HG02610 (cell line): Measurements from ENCODE around the gene PPARD.
"Not testable (repeated sequence)": the region's sequence is repeated elsewhere in the genome, so short reads cannot be mapped to it uniquely, and the experiment has no call there.

Experiments
- ATAC-seq: cut with Tn5 transposase; IDR thresholded peaks from one replicate; pipeline ENCODE4 v1.9.1; 2021; ENCODE audit warnings: mild to moderate bottlenecking, moderate library complexity; ENCODE audit not compliant: unreplicated experiment

PPARD gene

DNA sequence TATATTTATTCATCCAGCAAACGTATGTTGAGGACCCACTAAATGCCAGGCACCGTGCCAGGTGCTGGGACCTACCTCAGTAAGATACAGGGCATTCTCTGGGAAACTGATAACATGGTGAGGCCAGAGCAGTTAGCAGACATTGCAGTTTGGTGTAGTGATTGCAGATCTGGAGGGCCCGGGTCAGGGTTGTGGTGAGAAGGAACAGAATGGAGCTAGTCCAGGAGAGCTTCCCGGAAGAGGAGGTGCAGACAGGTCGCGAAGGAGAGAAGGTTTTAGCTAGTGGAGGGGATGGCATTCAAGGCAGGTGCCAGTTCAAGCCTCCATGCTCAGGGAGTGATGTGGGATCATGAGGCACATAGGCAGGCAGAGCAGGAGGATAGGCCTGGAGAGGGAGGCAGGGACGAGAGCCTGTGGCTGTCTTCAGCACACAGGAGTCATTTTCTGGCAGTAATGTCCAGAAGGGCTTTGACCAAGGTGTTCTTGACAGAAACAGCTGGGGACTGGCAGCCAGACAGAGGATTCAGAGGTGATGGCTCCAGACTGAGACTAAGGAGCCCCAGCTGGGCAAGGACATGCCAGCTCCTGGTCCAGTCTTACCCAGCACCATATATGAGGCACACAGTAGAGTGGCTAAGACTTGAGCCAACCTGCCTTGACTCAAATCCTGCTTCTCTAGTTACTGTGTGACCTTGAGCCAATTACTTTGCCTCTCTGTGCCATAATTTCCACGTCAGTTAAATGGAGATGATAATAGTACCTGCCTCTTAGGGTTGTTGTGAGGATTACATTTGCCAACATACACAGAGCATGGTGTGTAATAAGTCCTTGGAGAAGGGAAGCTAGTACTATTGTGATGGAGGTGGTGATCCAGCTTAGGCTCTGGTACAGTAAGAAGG lies 61.4 kb downstream of the PPARD start:
- no peak for ATAC-seq

DNA sequence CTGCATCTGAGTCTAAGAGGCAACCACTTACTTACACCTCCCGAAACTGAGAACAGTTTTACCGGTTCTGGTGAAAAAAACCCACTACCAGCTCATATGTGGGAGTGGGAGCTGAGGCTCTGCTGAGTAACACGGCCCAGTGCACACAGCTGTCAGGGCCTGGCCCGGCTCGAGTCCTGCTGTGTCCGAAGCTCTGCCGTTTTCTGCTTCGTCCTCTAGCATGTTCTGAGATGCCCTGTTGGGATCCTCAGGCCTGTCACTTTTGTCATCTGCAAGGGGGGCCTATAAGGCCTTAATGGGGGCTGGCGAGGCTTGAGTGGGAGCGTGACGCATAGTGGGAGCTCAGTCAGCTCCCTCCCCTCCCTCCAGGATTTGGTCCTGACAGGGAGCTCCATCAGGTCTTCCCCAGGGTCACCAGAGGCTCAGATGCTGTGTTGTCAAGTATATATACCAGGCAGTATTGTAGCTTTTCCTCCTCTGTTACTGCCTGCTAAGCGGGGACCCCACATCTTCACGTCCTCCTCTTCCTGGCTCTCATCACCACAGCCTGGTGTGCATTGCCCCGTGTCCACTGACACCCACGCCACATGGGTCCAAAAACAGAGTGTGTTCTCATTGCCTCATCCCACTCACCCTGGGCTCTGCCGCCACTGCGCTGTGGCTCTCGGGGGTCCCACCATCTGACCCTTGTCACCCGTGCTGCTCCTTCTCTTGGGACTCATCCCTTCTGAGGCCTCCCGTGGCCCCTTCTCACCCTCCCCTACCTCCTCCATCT lies 64.5 kb downstream of the PPARD start:
- ATAC-seq: no peak

DNA sequence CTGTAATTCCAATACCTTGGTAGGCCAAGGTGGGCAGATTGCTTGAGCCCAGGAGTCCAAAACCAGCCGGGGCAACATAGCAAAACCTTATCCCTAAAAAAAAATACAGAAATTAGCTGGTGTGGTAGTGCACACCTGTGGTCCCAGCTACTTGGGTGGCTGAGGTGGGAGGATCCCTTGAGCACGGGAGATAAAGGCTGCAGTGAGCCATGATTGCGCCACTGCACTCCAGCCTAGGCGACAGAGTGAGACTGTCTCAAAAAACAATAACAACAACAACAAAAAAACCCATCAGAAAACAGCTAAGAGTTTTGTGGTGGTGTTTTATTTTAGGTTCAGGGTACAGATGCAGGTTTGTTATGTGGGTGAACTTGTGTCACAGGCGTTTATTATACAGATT lies 66.9 kb downstream of the PPARD start:
- ATAC-seq: no peak

DNA sequence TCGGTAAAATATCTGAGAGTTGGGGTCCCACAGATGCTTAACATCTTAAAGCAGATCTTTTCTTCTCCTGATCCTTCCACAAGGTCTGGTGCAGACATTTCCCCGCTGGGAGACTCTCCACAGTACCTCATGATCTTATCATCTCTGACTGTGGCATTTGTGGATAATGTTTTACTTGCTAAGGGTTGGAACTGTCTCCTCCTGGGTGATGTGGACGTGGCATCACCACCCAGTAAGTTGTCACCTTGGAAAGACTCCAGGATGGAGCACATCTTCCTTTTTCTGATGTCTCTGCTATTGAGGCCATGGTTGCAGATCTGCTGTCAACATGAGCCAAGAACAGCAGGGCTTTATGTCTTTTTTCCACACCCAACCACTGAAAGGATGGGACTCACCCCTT lies 67.8 kb downstream of the PPARD start:
- ATAC-seq: no peak

DNA sequence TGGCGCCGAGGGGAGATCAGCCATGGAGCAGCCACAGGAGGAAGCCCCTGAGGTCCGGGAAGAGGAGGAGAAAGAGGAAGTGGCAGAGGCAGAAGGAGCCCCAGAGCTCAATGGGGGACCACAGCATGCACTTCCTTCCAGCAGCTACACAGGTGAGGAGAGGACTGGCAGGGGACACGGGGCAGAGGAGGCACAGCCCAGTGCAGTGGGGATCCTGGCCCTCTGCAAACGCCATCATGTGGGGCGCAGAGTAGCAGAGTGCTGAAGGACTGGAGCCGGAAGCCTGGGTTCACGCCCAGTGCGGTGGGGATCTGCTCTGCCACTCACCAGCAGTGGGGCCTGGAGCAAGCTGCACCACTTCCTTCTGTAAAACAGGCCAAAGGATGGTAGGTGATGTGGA lies 68.7 kb downstream of the PPARD start:
- ATAC-seq: no peak

DNA sequence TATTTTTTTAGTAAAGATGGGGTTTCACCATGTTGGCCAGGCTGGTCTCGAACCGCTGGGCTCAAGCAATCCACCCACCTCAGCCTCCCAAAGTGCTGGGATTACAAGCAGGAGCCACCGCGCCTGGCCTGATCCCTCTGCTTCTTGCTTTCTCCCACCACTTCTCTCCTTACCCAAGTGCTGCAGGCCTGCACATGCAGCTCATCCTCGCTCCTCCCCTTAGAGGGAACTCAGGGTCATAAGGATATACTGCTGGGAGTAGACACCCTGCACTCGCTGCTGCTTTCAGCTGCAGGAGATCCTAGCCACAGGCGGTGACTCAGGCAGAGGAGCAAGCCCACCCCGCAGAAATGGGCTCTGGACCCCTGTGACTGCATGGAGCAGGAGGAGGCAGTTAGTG lies 69.7 kb downstream of the PPARD start:
- ATAC-seq: no peak

DNA sequence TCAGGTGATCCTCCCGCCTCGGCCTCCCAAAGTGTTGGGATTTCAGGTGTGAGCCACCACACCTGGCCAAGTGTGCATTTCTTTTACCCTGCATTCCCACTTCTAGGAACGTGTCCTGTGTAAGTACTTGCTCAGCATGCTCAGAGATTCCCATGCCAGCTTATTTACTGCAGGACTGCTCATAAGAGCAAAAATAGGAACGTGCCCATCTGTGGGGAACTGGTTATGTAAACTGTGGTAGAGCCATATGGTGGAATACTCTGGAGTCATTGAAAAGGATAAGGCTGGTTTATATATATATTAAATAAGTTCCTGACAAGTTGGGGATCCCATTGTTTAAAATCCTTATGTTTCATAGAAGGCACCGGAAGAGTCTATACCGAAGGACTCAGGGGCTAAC lies 71.6 kb downstream of the PPARD start:
- ATAC-seq: no peak

DNA sequence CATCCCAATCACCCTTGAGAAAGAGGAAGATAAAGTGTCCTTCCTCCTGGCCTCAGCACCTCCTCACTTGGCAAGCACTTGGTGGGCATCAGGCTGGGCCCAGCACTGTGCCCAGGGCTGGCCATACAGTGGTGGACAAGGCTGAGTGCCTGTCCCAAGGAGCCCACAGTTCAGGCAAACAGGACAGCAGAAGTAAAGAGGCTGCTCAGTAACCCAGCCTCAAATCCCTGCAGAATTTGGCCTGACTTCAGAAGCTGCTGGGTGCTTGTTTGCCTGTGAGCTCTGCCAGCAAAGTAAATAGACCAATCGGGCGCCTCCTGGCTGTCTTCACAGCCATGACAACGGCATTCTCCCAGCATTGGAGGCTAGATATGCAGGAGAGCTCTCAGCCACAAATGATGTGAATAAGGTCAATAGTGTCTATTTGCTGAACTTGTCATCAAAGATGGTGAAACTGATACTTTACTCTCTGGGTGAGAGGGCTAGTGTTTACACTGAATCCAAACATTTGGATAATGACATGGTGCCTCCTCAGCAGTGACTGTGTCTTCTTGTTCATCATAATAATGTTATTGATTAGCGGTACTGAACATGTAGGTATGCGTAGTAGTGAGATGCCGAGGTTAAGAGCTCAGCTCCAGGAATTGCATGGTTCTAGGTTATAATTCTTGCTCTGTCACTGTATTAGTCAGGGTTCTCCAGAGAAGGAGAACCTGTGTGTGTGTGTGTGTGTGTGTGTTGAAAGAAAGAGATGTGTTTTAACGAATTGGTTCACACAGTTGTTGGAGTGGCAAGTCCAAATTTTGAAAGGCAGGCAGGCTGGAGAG lies 72.9 kb downstream of the PPARD start:
- no peak for ATAC-seq

DNA sequence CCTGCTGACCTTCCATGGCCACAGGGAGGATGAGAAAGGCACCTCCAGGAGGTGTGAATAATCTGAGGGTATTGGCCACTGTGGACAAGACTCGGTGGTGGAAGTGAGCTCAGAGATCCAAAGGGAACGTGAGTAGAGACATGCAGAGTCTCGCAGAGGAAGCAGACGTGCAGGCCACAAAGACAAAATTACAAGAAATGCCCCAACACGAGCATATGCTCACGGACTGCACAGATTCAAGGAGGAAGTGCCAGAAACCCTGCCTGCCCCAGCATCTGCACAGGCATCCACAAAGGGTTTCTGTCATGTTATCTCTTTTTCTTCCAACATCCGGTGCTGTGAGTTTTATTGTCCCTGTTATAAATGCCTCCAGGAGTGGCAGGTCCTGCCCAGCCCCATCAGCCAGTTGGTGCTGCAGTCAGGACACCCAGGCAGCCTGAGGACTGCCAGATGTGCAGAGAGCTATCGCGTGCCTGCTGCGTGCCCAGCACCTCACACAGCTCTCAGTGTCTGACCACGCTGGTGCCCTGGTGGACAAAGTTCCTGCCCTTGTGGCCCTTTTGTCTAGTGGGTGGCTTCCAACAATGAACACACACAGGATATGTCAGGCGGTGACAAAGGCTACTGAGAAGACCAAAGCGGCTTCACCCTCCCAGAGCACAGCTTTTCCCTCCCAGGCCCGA lies 75.8 kb downstream of the PPARD start:
- no peak for ATAC-seq

DNA sequence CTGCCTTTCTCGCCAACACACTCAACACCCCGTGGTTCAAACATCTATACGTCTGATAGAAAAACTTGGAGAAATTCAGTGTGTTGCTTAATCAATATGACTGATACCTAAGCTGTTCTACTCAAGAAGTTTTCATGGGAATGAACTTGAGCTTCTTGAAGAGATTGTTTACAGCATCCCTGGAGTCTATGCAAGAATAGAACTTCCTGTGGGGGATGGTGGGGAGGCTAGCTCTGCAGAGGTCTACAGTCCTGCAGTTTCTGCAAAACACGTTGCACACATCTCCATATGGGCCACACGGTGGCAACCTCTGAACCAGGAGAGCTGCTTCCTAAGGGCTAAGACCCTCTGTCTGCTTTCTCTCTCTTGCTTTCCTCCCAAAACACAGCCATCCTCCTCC lies 77.1 kb downstream of the PPARD start:
- no peak for ATAC-seq

DNA sequence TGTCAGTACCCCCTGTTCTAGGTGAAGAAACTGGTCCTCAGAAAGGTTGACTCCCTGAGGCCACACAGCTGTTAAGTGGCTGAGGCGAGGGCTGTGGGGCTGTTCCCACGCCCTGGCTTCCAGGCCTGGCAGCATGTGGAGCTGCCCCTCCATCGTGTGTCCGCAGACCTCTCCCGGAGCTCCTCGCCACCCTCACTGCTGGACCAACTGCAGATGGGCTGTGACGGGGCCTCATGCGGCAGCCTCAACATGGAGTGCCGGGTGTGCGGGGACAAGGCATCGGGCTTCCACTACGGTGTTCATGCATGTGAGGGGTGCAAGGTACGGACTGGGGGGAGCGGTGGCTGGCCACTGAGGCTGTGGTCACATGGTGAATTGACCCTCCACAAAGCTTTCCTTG lies 77.6 kb downstream of the PPARD start:
- no peak for ATAC-seq

DNA sequence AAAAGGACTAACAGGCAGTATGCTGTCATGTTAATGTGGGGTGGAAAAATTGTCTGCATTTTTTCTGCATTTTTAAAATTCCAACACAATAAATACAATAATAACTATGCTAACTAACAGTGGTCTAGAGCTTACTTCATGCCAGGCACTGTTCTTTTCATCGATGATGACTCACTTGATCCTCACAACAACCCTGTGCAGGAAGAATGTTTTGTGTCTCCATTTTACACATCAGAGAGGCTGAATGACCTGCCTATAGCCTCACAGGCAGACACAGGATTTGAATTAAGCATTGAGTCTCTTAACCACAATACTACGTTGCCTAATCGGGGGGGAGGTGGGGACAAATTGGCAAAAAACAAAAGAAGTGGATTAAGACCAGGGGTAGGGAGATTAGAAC lies 82.9 kb downstream of the PPARD start:
- no peak for ATAC-seq

DNA sequence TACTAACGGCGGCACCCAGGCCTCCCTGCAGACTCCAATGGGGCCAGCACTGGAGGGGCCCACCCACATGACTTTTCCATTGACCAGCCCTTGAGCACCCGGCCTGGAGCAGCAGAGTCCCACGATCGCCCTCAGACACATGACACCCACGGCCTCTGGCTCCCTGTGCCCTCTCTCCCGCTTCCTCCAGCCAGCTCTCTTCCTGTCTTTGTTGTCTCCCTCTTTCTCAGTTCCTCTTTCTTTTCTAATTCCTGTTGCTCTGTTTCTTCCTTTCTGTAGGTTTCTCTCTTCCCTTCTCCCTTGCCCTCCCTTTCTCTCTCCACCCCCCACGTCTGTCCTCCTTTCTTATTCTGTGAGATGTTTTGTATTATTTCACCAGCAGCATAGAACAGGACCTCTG lies 83.7 kb downstream of the PPARD start:
- no peak for ATAC-seq

DNA sequence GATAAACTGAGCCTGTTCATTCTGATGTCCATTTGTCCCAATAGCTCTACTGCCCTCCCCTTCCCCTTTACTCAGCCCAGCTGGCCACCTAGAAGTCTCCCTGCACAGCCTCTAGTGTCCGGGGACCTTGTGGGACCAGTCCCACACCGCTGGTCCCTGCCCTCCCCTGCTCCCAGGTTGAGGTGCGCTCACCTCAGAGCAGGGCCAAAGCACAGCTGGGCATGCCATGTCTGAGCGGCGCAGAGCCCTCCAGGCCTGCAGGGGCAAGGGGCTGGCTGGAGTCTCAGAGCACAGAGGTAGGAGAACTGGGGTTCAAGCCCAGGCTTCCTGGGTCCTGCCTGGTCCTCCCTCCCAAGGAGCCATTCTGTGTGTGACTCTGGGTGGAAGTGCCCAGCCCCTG lies 85.1 kb downstream of the PPARD start:
- no peak for ATAC-seq

DNA sequence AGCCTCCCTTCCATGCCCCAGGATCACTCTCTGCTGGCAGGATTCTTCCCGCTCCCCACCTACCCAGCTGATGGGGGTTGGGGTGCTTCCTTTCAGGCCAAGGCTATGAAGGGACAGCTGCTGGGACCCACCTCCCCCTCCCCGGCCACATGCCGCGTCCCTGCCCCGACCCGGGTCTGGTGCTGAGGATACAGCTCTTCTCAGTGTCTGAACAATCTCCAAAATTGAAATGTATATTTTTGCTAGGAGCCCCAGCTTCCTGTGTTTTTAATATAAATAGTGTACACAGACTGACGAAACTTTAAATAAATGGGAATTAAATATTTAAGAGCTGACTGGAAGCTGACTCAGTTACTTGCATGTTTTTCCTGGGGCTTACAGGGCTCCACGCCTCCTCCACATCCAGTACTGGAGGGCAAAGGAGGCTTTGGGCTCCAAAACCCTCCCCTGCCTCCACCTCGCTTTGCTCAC lies 85.5 kb downstream of the PPARD start:
- no peak for ATAC-seq

DNA sequence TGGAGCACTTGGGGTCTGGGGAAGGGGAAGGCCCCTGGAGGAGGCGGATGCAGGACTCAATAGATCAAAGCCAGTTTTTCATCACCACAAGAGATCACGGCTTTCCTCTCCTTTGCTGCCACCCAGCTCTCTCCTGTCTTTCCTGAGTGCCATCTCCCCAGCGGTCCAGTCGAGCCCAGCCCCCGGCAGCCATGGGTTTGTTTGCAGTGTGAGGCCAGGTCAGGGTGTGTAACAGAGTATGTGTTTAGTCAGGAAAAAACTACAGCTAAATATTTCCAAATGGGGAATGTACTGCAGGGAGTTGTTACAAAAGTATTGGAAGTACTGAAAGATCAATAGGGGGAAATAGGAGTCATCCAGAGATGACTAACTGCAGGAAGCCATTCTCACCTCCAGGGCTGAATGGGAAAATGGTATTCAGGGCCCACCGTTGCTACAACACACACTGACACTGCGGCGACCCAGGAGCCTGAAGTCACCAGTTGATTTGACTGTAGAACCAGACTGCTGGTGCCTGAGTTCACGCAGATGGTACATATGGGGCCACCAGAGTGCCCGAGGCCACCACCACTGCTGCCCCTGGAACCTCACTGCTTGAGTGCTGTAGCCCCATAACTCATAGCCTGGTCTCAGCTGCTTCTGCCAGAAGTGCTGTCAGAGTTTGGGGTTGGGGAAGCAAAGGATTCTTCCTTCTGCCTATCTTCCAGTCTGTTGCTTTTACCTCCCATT lies 86.2 kb downstream of the PPARD start:
- ATAC-seq: no peak

DNA sequence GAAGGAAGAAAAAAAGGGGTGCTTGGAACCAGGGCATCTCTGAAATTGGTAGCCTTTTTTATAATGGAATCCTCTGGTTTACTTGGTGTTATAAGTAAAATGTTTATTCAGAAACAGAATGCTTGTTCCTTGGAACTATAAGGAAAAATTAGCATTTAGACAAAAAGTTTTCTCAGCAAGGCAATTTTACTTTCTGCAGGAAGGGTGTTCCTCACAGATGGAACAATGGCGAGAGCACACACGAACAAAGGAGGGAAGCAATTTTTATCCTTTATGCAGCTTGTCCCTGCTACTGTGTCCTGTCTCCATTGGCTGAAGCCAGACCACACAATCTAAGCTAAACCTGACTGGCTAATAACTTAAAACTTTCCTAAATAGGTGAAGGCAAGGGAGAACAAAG lies 87.1 kb downstream of the PPARD start:
- no peak for ATAC-seq

DNA sequence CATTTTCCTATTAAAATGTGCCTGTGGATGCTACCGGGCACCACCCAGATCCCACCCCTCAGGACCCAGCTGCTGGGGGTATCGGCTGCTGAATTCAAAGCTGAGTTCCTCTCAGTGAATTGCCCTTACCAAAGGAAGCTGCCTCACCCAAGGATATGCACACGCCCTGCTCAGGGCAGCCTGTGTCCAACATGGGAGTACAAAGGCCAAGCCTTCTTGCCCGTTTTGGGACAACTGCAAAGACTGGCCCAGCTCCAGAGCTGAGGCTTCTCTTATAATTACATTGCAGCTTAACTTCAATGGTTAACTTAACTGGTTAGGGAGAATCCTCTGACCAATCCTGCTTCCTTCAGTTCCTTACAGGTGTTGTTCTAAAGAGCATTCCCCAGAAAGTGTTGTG lies 89.9 kb downstream of the PPARD start:
- ATAC-seq: no peak

DNA sequence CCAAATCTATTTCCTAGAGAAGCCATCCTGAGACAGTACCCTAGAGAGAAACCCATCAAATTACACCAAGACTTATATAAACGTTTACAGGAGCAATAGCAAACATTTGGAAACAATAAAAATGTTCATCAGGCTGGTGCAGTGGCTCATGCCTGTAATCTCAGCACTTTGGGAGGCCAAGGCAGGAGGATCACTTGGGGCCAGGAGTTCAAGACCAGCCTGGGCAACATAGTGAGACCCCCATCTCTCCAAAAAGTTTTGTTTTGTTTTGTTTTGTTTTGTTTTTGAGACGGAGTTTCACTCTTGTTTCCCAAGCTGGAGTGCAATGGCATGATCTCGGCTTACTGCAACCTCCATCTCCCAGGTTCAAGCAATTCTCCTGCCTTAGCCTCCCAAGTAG lies 90.3 kb downstream of the PPARD start:
- ATAC-seq: not testable (repeated sequence)
